Endothelial cell of umbilical vein (primary cell): ENCODE measurements around the gene SEMA6A. TPM values are rescaled to one million over a fixed set of nuclear protein-coding genes. Genes with fewer than 3 reads are reported as not detected.

Experiments
- BruUV-seq: library from RNA; stranded (reverse); fragments of 400-500 nt; replicated peaks from 2 replicates; lab custom pipeline; 2021; lab: Mats Ljungman, UMichigan
- CTCF ChIA-PET: fragments of 300-600, 350-600 bp; sonication (Branson Sonifier 250); formaldehyde crosslinking; loops from one replicate; lab custom pipeline; 2021; ENCODE audit warnings: antibody characterized with exemption, inconsistent platforms; lab: Charles Lee
- POLR2A ChIA-PET: fragments of 300-600, 350-600 bp; sonication (Branson Sonifier 250); formaldehyde crosslinking; loops from one replicate; lab custom pipeline; 2021; ENCODE audit warnings: antibody characterized with exemption, inconsistent platforms; lab: Charles Lee
- DNase-seq: peaks from one replicate; pipeline ENCODE4 v3.0.0-alpha.2; 2011; ENCODE audit warnings: low read depth, low spot score
- FAIRE-seq: peaks from 2 replicates; lab custom pipeline; 2011; peaks lifted over from hg19 to GRCh38; lab: Jason Lieb, UNC
- H2AFZ ChIP-seq: 2 replicates; pipeline ENCODE4 v1.6.0; 2012; ENCODE audit warnings: low read depth, low read length, control low read depth, inconsistent platforms
- H3K27ac ChIP-seq: 2 replicates; pipeline ENCODE4 v1.5.1; 2011; ENCODE audit warnings: low read depth, mild to moderate bottlenecking, control low read depth, low read length, moderate library complexity; ENCODE audit not compliant: insufficient read depth
- H3K27me3 ChIP-seq, 2 experiments: 2 replicates each; pipeline versions ENCODE4 v1.6.0 to v1.6.1; 2011; ENCODE audit warnings: low read length in 2 of 2, mixed read lengths in 1 of 2; ENCODE audit not compliant: control insufficient read depth in 2 of 2, insufficient read depth in 2 of 2
- H3K36me3 ChIP-seq, 2 experiments: 2 replicates in 1 of 2; 3 replicates in 1 of 2; pipeline ENCODE4 v1.5.1; 2011; ENCODE audit warnings: low read length in 2 of 2, mild to moderate bottlenecking in 1 of 2, moderate library complexity in 1 of 2; ENCODE audit not compliant: control insufficient read depth in 2 of 2, insufficient read depth in 2 of 2; ENCODE audit errors: extremely low read depth in 1 of 2
- H3K4me1 ChIP-seq: 3 replicates; pipeline ENCODE4 v1.5.1; 2011; ENCODE audit warnings: mild to moderate bottlenecking, low read length; ENCODE audit not compliant: control insufficient read depth, insufficient read depth; ENCODE audit errors: extremely low read depth
- H3K4me2 ChIP-seq: 2 replicates; pipeline ENCODE4 v1.6.1; 2011; ENCODE audit warnings: low read length, control low read depth, mixed read lengths; ENCODE audit not compliant: insufficient read depth
- H3K4me3 ChIP-seq, 3 experiments: fragments of 200-600 bp in 1 of 3; sonication (generic), shearing (Covaris generic) in 1 of 3; replicated peaks in 1 of 3; 2 replicates each; pipeline ENCODE4 v1.5.1; 2011 to 2016; ENCODE audit warnings: control low read depth in 3 of 3, low read length in 3 of 3, mild to moderate bottlenecking in 2 of 3, inconsistent platforms in 1 of 3, low read depth in 1 of 3, moderate library complexity in 1 of 3; ENCODE audit not compliant: insufficient read depth in 1 of 3
- H3K79me2 ChIP-seq: 2 replicates; pipeline ENCODE4 v1.6.0; 2012; ENCODE audit warnings: low read length, inconsistent platforms; ENCODE audit not compliant: control insufficient read depth, insufficient read depth
- H3K9ac ChIP-seq: replicated peaks from 2 replicates; pipeline ENCODE3; 2011; ENCODE audit warnings: low read length, control low read depth; ENCODE audit not compliant: insufficient read depth; ENCODE audit errors: extremely low read depth
- H3K9me1 ChIP-seq: replicated peaks from 3 replicates; pipeline ENCODE4 v1.6.0; 2011; ENCODE audit warnings: mild to moderate bottlenecking, low read length; ENCODE audit not compliant: control insufficient read depth, insufficient read depth; ENCODE audit errors: extremely low read depth
- H3K9me3 ChIP-seq: replicated peaks from 2 replicates; pipeline ENCODE4 v1.5.1; 2012; ENCODE audit warnings: low read length, inconsistent platforms; ENCODE audit not compliant: control insufficient read depth, insufficient read depth
- H4K20me1 ChIP-seq: replicated peaks from 2 replicates; pipeline ENCODE3; 2011; ENCODE audit warnings: mild to moderate bottlenecking, low read length; ENCODE audit not compliant: control insufficient read depth, insufficient read depth; ENCODE audit errors: extremely low read depth
- EZH2 ChIP-seq: IDR thresholded peaks from 2 replicates; pipeline ENCODE4 v1.6.1; 2012; ENCODE audit warnings: borderline replicate concordance, low read depth, mild to moderate bottlenecking, moderate library complexity, low read length, inconsistent platforms; ENCODE audit not compliant: severe bottlenecking
- FOS ChIP-seq: IDR thresholded peaks from 2 replicates; pipeline ENCODE4 v1.6.1; 2011; ENCODE audit warnings: mild to moderate bottlenecking, low read length, moderate library complexity, borderline replicate concordance; ENCODE audit not compliant: insufficient read depth
- GATA2 ChIP-seq: IDR thresholded peaks from 2 replicates; pipeline ENCODE4 v1.7.0; 2011; ENCODE audit warnings: low read depth, mild to moderate bottlenecking, moderate library complexity, mixed read lengths, low read length; ENCODE audit not compliant: insufficient read length, insufficient read depth
- JUN ChIP-seq: IDR thresholded peaks from 2 replicates; pipeline ENCODE4 v1.6.1; 2011; ENCODE audit warnings: borderline replicate concordance, low read depth; ENCODE audit not compliant: insufficient read length, insufficient read depth
- MYC ChIP-seq: IDR thresholded peaks from one replicate; pipeline ENCODE4 v1.6.1; 2011; ENCODE audit warnings: mild to moderate bottlenecking, low read depth, low read length
- POLR2A ChIP-seq: IDR thresholded peaks from 2 replicates; pipeline ENCODE4 v1.6.1; 2012; ENCODE audit warnings: low read depth, mild to moderate bottlenecking, control low read depth, low read length
- POLR2AphosphoS5 ChIP-seq: IDR thresholded peaks from 2 replicates; pipeline ENCODE4 v1.6.1; 2012; ENCODE audit warnings: low read depth, mild to moderate bottlenecking, control low read depth, low read length, moderate library complexity; ENCODE audit not compliant: insufficient read depth
- dilution Hi-C: fragments of 300-500 bp; cut with MboI; formaldehyde crosslinking; loops from one replicate; pipeline ENCODE4 v1.15.0; 2019; ENCODE audit warnings: low sequenced_read_pairs; ENCODE audit not compliant: extremely low pct_ligation_motif_present
- intact Hi-C: fragments of 100-400 bp; cut with micrococcal nuclease; formaldehyde crosslinking; loops from one replicate; pipeline ENCODE4 v1.10.0; 2022
- polyA plus RNA-seq, 4 experiments: library from polyadenylated mRNA; depleted of rRNA in 3 of 4; stranded (reverse) in 3 of 4; unstranded in 1 of 4; fragments of >200 nt; gene quantifications; 2 replicates each; pipeline versions ENCODE4 v1.2.1 to v1.2.3, GENCODE V29; 2011 to 2012; ENCODE audit warnings: missing spikeins in 1 of 4
- total RNA-seq: library from RNA; stranded (reverse); gene quantifications from 2 replicates; pipeline ENCODE4 v1.2.3, GENCODE V29; 2021
- TF ChIP-seq, protein P1 (sequence below), 2 donors: IDR thresholded peaks; 1 replicate in 1 of 2; 2 replicates in 1 of 2; pipeline ENCODE4 v1.5.1; 2011; ENCODE audit warnings: low read length in 2 of 2, mild to moderate bottlenecking in 2 of 2, moderate library complexity in 2 of 2, control low read depth in 1 of 2, inconsistent platforms in 1 of 2, low read depth in 1 of 2; ENCODE audit not compliant: insufficient read depth in 1 of 2; ENCODE audit errors: extremely low read depth in 1 of 2
- TF ChIP-seq, protein P2 (sequence below): IDR thresholded peaks from 2 replicates; pipeline ENCODE4 v1.6.1; 2011; ENCODE audit not compliant: insufficient read depth, insufficient read length

SEMA6A gene
- total and polyA plus RNA-seq, 2 donors (not counting 3 experiments of a cell fraction or from before 2014, with no cell fraction given), result 0.43 to 1.5 TPM

DNA sequence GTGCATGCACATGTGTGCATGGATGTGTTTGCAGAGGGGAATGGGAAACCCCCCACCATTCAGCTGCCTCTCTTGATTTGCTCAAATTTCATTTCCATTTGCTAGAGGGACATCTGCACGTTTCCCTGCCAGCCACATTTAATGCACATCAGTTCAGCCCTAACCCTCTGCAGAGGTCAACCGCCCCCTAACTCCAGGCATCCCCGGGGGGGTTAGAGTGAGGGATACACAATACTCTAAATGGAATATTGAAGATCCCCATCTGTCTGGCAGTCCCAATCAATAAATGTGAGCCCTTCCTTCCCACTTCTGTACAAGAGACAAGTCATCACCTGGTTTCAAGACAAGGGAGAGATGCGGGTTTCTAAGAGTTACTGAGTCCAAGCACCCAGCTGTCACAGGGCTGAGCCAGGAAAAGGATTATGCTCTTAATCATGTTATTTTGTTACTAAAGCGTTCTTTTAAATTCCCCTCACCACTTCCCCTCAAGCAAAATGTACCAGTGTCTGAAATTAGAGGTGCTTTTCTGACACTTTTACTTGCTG lies 134.1 kb downstream of the SEMA6A start:
- dilution Hi-C loops (no loop called here), intact Hi-C loops (no loop called here)
- DNase-seq (no peak), FAIRE-seq (no peak)
- Histone ChIP-seq H3K9ac (no peak overlapping the region), H3K79me2 (no peaks in the 10 kb centered on the region), H3K27me3 (no peaks in the 10 kb centered on the region), H3K27ac (no peak overlapping the region), H3K36me3 (no peaks in the 10 kb centered on the region), H3K4me1 (no peaks in the 10 kb centered on the region), H2AFZ (no peak overlapping the region), H3K4me2 (no peak overlapping the region), H3K9me3 (no peaks in the 10 kb centered on the region), H4K20me1 (no peaks in the 10 kb centered on the region), H3K4me3 (no peak overlapping the region), H3K9me1 (no peaks in the 10 kb centered on the region)
- TF ChIP-seq FOS, result no peak
- no peak for TF ChIP-seq POLR2A
- TF ChIP-seq, protein P1, sequence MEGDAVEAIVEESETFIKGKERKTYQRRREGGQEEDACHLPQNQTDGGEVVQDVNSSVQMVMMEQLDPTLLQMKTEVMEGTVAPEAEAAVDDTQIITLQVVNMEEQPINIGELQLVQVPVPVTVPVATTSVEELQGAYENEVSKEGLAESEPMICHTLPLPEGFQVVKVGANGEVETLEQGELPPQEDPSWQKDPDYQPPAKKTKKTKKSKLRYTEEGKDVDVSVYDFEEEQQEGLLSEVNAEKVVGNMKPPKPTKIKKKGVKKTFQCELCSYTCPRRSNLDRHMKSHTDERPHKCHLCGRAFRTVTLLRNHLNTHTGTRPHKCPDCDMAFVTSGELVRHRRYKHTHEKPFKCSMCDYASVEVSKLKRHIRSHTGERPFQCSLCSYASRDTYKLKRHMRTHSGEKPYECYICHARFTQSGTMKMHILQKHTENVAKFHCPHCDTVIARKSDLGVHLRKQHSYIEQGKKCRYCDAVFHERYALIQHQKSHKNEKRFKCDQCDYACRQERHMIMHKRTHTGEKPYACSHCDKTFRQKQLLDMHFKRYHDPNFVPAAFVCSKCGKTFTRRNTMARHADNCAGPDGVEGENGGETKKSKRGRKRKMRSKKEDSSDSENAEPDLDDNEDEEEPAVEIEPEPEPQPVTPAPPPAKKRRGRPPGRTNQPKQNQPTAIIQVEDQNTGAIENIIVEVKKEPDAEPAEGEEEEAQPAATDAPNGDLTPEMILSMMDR (IDR thresholded peaks at IDR 0.05; ENCODE audit: extremely low read depth in 1 of 2, insufficient read depth in 1 of 2, low read depth in 1 of 2, low read length in 2 of 2), result no peak
- no peak for TF ChIP-seq EZH2
- TF ChIP-seq JUN, result no peak
- no peak for TF ChIP-seq GATA2
- TF ChIP-seq POLR2AphosphoS5, result no peak
- no peak for TF ChIP-seq MYC
- TF ChIP-seq, protein P2, sequence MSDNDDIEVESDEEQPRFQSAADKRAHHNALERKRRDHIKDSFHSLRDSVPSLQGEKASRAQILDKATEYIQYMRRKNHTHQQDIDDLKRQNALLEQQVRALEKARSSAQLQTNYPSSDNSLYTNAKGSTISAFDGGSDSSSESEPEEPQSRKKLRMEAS, result no peak
- no TSS peak for BruUV-seq
- POLR2A ChIA-PET, result interaction anchor here (0.7 kb wide), 1 partner anchor 62 kb away, joined by 3 read pairs; no protein-coding TSS in a partner anchor
- CTCF ChIA-PET, result no interaction called here
